Ishikawa (cell line): Measurements from ENCODE around the gene TRAPPC14.

ENCODE experiments used
- CEBPB ChIP-seq: IDR thresholded peaks from 2 replicates; pipeline ENCODE4 v1.6.1; 2012
- CREB1 ChIP-seq: IDR thresholded peaks from 2 replicates; pipeline ENCODE4 v1.6.1; 2012; ENCODE audit warnings: low read depth
- EGR1 ChIP-seq: IDR thresholded peaks from 2 replicates; pipeline ENCODE4 v1.6.1; 2012
- EP300 ChIP-seq: IDR thresholded peaks from 2 replicates; pipeline ENCODE4 v1.6.1; 2012; ENCODE audit warnings: borderline replicate concordance
- MAX ChIP-seq: IDR thresholded peaks from 2 replicates; pipeline ENCODE4 v1.6.1; 2012
- RAD21 ChIP-seq: IDR thresholded peaks from 2 replicates; pipeline ENCODE4 v1.6.1; 2012; ENCODE audit warnings: low read depth
- TAF1 ChIP-seq: IDR thresholded peaks from 2 replicates; pipeline ENCODE4 v1.6.1; 2012; ENCODE audit warnings: low read depth, mild to moderate bottlenecking
- TCF12 ChIP-seq: IDR thresholded peaks from 2 replicates; pipeline ENCODE4 v1.6.1; 2012; ENCODE audit warnings: low read depth
- TEAD4 ChIP-seq: IDR thresholded peaks from 2 replicates; pipeline ENCODE4 v1.6.1; 2012
- USF1 ChIP-seq: IDR thresholded peaks from 2 replicates; pipeline ENCODE4 v1.6.1; 2012
- YY1 ChIP-seq: IDR thresholded peaks from 2 replicates; pipeline ENCODE4 v1.6.1; 2012; ENCODE audit warnings: low read depth
- ZBTB7A ChIP-seq: IDR thresholded peaks from 2 replicates; pipeline ENCODE4 v1.6.1; 2012; ENCODE audit warnings: low read depth
- TF ChIP-seq, protein P1 (sequence below): IDR thresholded peaks from 2 replicates; pipeline ENCODE4 v1.6.1; 2012; ENCODE audit warnings: low read depth, mild to moderate bottlenecking

DNA sequence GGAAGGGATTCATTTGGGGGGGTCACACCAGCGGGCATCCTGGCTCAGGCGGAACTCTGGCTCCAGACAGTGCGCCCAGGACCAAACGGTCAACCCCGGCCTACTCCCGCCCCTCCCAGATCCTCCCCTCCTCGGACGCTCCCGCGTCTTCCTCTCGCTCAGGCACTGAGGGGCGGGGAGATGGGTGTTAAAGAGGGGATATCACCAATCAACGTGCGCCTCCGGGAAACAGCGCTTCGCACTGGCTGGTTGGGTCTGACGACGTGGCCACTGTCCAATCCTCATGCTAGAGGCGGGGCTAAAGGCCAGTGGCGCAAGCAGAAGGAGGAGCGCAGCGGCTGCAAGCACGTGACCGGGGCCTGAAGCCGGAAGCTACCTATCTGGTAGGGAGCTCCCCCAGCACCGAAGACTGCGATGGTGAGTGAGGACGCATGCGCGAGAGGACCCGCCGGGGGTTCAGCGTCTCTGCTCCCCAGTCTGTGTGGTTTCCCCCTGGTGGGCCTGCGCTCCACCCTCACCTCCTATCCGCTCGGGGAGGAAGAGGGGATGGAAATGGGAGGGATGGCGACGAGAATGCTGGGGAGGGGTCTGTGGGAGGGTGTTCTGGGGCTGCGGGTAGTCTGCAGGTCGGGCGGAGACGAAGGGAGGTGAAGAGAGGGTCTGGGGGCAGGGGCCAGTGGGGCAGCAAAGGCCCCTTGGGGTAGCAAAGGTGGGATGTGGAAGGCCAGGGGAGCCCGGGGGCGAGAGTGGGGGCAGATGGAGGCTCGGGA, 9.8 kb downstream of the TRAPPC14 start, which contains the start of gene LAMTOR4:
- peak; percentile 65 for TF ChIP-seq TAF1
- peak; percentile 44; the same call in 1 of the 2 replicates for TF ChIP-seq CREB1
- peak; percentile 72 for TF ChIP-seq MAX
- TF ChIP-seq USF1: peak; percentile 96
- TF ChIP-seq TEAD4: no peak
- no peak for TF ChIP-seq RAD21
- TF ChIP-seq CEBPB: peak; percentile 42; the same call in 1 of the 2 replicates
- TF ChIP-seq YY1: no peak
- TF ChIP-seq TCF12: 0 out of 2 replicates have a peak, but pooled peaks have one; percentile 31
- TF ChIP-seq, protein P1, sequence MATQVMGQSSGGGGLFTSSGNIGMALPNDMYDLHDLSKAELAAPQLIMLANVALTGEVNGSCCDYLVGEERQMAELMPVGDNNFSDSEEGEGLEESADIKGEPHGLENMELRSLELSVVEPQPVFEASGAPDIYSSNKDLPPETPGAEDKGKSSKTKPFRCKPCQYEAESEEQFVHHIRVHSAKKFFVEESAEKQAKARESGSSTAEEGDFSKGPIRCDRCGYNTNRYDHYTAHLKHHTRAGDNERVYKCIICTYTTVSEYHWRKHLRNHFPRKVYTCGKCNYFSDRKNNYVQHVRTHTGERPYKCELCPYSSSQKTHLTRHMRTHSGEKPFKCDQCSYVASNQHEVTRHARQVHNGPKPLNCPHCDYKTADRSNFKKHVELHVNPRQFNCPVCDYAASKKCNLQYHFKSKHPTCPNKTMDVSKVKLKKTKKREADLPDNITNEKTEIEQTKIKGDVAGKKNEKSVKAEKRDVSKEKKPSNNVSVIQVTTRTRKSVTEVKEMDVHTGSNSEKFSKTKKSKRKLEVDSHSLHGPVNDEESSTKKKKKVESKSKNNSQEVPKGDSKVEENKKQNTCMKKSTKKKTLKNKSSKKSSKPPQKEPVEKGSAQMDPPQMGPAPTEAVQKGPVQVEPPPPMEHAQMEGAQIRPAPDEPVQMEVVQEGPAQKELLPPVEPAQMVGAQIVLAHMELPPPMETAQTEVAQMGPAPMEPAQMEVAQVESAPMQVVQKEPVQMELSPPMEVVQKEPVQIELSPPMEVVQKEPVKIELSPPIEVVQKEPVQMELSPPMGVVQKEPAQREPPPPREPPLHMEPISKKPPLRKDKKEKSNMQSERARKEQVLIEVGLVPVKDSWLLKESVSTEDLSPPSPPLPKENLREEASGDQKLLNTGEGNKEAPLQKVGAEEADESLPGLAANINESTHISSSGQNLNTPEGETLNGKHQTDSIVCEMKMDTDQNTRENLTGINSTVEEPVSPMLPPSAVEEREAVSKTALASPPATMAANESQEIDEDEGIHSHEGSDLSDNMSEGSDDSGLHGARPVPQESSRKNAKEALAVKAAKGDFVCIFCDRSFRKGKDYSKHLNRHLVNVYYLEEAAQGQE: no peak
- no peak for TF ChIP-seq ZBTB7A
- no peak for TF ChIP-seq EGR1
- no peak for TF ChIP-seq EP300
